Karpas-422 (cell line): Measurements from ENCODE around the gene CCDC85B. TPM values are rescaled to one million over a fixed set of nuclear protein-coding genes. Genes with fewer than 3 reads are reported as not detected.
A peak's percentile ranks its signal among the peaks of the same experiment; 100 is the strongest.
"Not testable (repeated sequence)": the region's sequence is repeated elsewhere in the genome, so short reads cannot be mapped to it uniquely, and the experiment has no call there.

Source experiments
- DNase-seq: peaks from one replicate; pipeline ENCODE4 v3.0.0-alpha.2; 2015
- H2AFZ ChIP-seq: fragments of 200-600 bp; sonication (generic); 2 replicates; pipeline ENCODE4 v1.6.1; 2014; ENCODE audit warnings: antibody characterized with exemption, low read length, mixed read lengths
- H3K27ac ChIP-seq: fragments of 200-600 bp; sonication (generic); 2 replicates; pipeline ENCODE4 v1.5.1; 2014; ENCODE audit warnings: mild to moderate bottlenecking, low read length, moderate library complexity
- H3K27me3 ChIP-seq: fragments of 200-600 bp; sonication (generic); 2 replicates; pipeline ENCODE4 v1.6.1; 2014; ENCODE audit warnings: low read length, mixed read lengths
- H3K36me3 ChIP-seq: fragments of 200-600 bp; sonication (generic); 2 replicates; pipeline ENCODE4 v1.6.1; 2014; ENCODE audit warnings: low read length, mixed read lengths; ENCODE audit not compliant: insufficient read depth
- H3K4me1 ChIP-seq: fragments of 200-600 bp; sonication (generic); 2 replicates; pipeline ENCODE4 v1.6.1; 2014; ENCODE audit warnings: mild to moderate bottlenecking, low read length, mixed read lengths
- H3K4me2 ChIP-seq: fragments of 200-600 bp; sonication (generic); 2 replicates; pipeline ENCODE4 v1.6.1; 2014; ENCODE audit warnings: low read length, low read depth, mild to moderate bottlenecking; ENCODE audit not compliant: poor library complexity, severe bottlenecking
- H3K4me3 ChIP-seq: fragments of 200-600 bp; sonication (generic); 2 replicates; pipeline ENCODE4 v1.5.1; 2014; ENCODE audit warnings: mild to moderate bottlenecking, antibody characterized with exemption, low read length, mixed read lengths
- H3K79me2 ChIP-seq: fragments of 200-600 bp; sonication (generic); 2 replicates; pipeline ENCODE4 v1.6.1; 2014; ENCODE audit warnings: mild to moderate bottlenecking, low read length, mixed read lengths
- H3K9ac ChIP-seq: fragments of 200-600 bp; sonication (generic); 2 replicates; pipeline ENCODE4 v1.6.0; 2014; ENCODE audit warnings: low read length
- H3K9me2 ChIP-seq: fragments of 200-600 bp; sonication (generic), shearing (Covaris generic); replicated peaks from 2 replicates; pipeline ENCODE4 v1.6.0; 2014; ENCODE audit warnings: mild to moderate bottlenecking, low read length, moderate library complexity; ENCODE audit not compliant: insufficient read depth
- H3K9me3 ChIP-seq: fragments of 300-700, 200-600 bp; sonication (generic); 2 replicates; pipeline ENCODE4 v1.6.1; 2014; ENCODE audit warnings: low read length, mixed read lengths
- H4K20me1 ChIP-seq: fragments of 200-600 bp; sonication (generic); 2 replicates; pipeline ENCODE4 v1.6.1; 2014; ENCODE audit warnings: mild to moderate bottlenecking, antibody characterized with exemption, low read length, low read depth; ENCODE audit not compliant: insufficient read depth
- total RNA-seq: library from RNA; depleted of rRNA; stranded (reverse); fragments of >200 nt; shearing (Covaris generic); gene quantifications from 2 replicates; pipeline ENCODE4 v1.2.3, GENCODE V29; 2014; ENCODE audit warnings: low replicate concordance; rRNA removed

Gene CCDC85B
- total RNA-seq = 21.3 and 56.7 TPM in 2 replicates

- H3K27ac ChIP-seq = peak within 1 kb of the TSS; percentile 64
- peaks cover 8% of the 10 kb centered on the region; the same call in 1 of the 2 replicates for H4K20me1 ChIP-seq
- H2AFZ ChIP-seq = peak within 1 kb of the TSS; percentile 95; the same call in 1 of the 2 replicates
- peak within 1 kb of the TSS; percentile 97 for H3K9ac ChIP-seq
- H3K36me3 ChIP-seq = peaks cover 8% of the 10 kb centered on the region; the same call in 1 of the 2 replicates
- H3K9me2 ChIP-seq = no peaks in the 10 kb centered on the region
- peaks cover 66% of the 10 kb centered on the region for H3K4me1 ChIP-seq
- DNase-seq = peak; percentile 98
- peak within 1 kb of the TSS; percentile 96 for H3K4me3 ChIP-seq
- no peaks in the 10 kb centered on the region for H3K27me3 ChIP-seq
- H3K4me2 ChIP-seq = peak within 1 kb of the TSS; percentile 100
- no peaks in the 10 kb centered on the region for H3K9me3 ChIP-seq
- peaks cover 35% of the 10 kb centered on the region for H3K79me2 ChIP-seq
Measured at GRCh38 chr11:65890324-65891218, at the start of gene CCDC85B. CCDC85B (plus strand) TSS chr11:65890673; CDS start chr11:65890784, 111 bp downstream.

- H3K9me2 ChIP-seq = no peaks in the 10 kb centered on the region
- no peaks in the 10 kb centered on the region for H3K79me2 ChIP-seq
- no peak overlapping the region for H3K4me2 ChIP-seq
- H3K4me1 ChIP-seq = no peaks in the 10 kb centered on the region
- H3K27me3 ChIP-seq = no peaks in the 10 kb centered on the region
- H3K9ac ChIP-seq = no peak overlapping the region
- H3K27ac ChIP-seq = no peak overlapping the region
- no peak overlapping the region for H3K4me3 ChIP-seq
- H4K20me1 ChIP-seq = no peaks in the 10 kb centered on the region
- no peak overlapping the region for H2AFZ ChIP-seq
- DNase-seq = peak; percentile 23
- no peaks in the 10 kb centered on the region for H3K36me3 ChIP-seq
- no peaks in the 10 kb centered on the region for H3K9me3 ChIP-seq
Measured at GRCh38 chr11:65842144-65842543, 48.3 kb upstream of the CCDC85B start.

- Histone ChIP-seq H3K27me3 (no peaks in the 10 kb centered on the region), H3K9me3 (no peaks in the 10 kb centered on the region), H3K79me2 (no peaks in the 10 kb centered on the region), H3K36me3 (no peaks in the 10 kb centered on the region), H3K9ac (no peak overlapping the region), H3K9me2 (no peaks in the 10 kb centered on the region), H2AFZ (no peak overlapping the region), H3K4me1 (no peaks in the 10 kb centered on the region), H4K20me1 (no peaks in the 10 kb centered on the region), H3K4me3 (no peak overlapping the region), H3K27ac (no peak overlapping the region), H3K4me2 (no peak overlapping the region)
- peak; percentile 19 for DNase-seq
Measured at GRCh38 chr11:65843811-65844210, 46.7 kb upstream of the CCDC85B start.

- DNase-seq = peak; percentile 7
- Histone ChIP-seq H3K9ac (no peak overlapping the region), H3K27ac (no peak overlapping the region), H4K20me1 (no peaks in the 10 kb centered on the region), H3K9me3 (no peaks in the 10 kb centered on the region), H3K79me2 (no peaks in the 10 kb centered on the region), H3K36me3 (no peaks in the 10 kb centered on the region), H3K9me2 (no peaks in the 10 kb centered on the region), H3K4me2 (no peak overlapping the region), H2AFZ (no peak overlapping the region), H3K4me1 (no peaks in the 10 kb centered on the region), H3K4me3 (no peak overlapping the region), H3K27me3 (no peaks in the 10 kb centered on the region)
Measured at GRCh38 chr11:65844231-65844872, 46.1 kb upstream of the CCDC85B start.

- Histone ChIP-seq H2AFZ (no peak overlapping the region), H3K4me1 (no peaks in the 10 kb centered on the region), H3K9me2 (no peaks in the 10 kb centered on the region), H3K36me3 (peaks cover 3% of the 10 kb centered on the region; the same call in 1 of the 2 replicates), H3K27me3 (no peaks in the 10 kb centered on the region), H3K4me2 (no peak overlapping the region), H4K20me1 (0 out of 2 replicates have a peak, but pooled peaks cover 5% of the 10 kb centered on the region), H3K4me3 (no peak overlapping the region), H3K79me2 (no peaks in the 10 kb centered on the region), H3K9me3 (no peaks in the 10 kb centered on the region), H3K27ac (no peak overlapping the region), H3K9ac (no peak overlapping the region)
- no peak for DNase-seq
Measured at GRCh38 chr11:65847746-65848145, 42.7 kb upstream of the CCDC85B start.

GRCh38 chr11:65848693-65849092, 41.8 kb upstream of the CCDC85B start:
- not testable (repeated sequence) for H3K4me3 ChIP-seq, H3K27me3 ChIP-seq, H3K9ac ChIP-seq, H3K9me2 ChIP-seq, H3K9me3 ChIP-seq, H4K20me1 ChIP-seq, H2AFZ ChIP-seq, H3K4me1 ChIP-seq, H3K79me2 ChIP-seq, H3K4me2 ChIP-seq, H3K27ac ChIP-seq
- peak; percentile 20 for DNase-seq
- peaks cover 11% of the 10 kb centered on the region for H3K36me3 ChIP-seq

- H3K27me3 ChIP-seq = no peaks in the 10 kb centered on the region
- H3K36me3 ChIP-seq = peaks cover 18% of the 10 kb centered on the region
- H3K4me1 ChIP-seq = no peaks in the 10 kb centered on the region
- no peak overlapping the region for H2AFZ ChIP-seq
- no peak overlapping the region for H3K4me3 ChIP-seq
- no peak overlapping the region for H3K9ac ChIP-seq
- H3K79me2 ChIP-seq = no peaks in the 10 kb centered on the region
- H3K27ac ChIP-seq = no peak overlapping the region
- H3K9me3 ChIP-seq = no peaks in the 10 kb centered on the region
- DNase-seq = no peak
- no peak overlapping the region for H3K4me2 ChIP-seq
- peaks cover 11% of the 10 kb centered on the region for H4K20me1 ChIP-seq
- no peaks in the 10 kb centered on the region for H3K9me2 ChIP-seq
Measured at GRCh38 chr11:65849366-65849765, 41.1 kb upstream of the CCDC85B start.

GRCh38 chr11:65849771-65850216, 40.7 kb upstream of the CCDC85B start:
- Histone ChIP-seq H3K27me3 (no peaks in the 10 kb centered on the region), H3K4me2 (no peak overlapping the region), H3K27ac (no peak overlapping the region), H3K9ac (no peak overlapping the region), H2AFZ (no peak overlapping the region), H3K9me2 (no peaks in the 10 kb centered on the region), H3K9me3 (no peaks in the 10 kb centered on the region), H3K4me3 (no peak overlapping the region), H3K4me1 (no peaks in the 10 kb centered on the region), H3K79me2 (no peaks in the 10 kb centered on the region), H4K20me1 (peaks cover 16% of the 10 kb centered on the region), H3K36me3 (peaks cover 22% of the 10 kb centered on the region)
- peak; percentile 44 for DNase-seq
